Bone marrow (tissue), 2 donors: ENCODE measurements around the gene PSMD6.

ENCODE experiments used
- DNase-seq, 2 donors: peaks; one replicate each; lab custom pipeline; 2025; lab: John Stamatoyannopoulos, UW

PSMD6 gene

DNA sequence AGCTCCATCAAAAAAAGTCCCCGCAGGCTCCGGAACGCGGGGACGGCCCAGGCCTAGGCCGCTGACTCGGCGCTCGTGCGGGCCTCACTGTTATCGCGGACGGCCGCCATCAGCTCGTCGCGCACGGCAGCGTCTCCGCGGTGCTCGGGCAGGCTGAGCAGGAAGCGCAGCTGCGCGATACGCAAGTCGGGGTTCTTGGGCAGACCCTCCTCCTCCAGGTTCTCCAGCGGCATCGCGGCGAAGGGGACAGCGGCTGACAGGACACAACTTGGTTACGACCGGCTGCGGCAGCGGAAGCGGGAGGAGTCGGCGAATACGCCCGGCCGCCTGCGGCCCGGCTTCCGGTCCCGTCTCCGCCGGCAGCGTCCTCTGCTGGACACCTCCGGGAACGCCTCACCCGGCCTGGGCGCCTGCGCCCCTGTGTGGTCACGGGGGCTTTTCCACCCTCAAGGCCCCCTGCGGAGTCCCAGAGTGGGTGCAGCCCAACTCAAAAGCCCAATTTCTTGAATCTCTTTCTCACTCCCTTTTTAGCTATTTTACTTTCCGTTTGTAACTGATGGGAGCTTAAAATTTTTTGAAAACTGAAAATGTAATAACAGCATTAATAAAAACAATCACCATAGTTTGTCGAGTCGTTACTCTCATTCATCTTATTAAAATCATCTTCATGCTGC is at the start of gene PSMD6:
Gene PSMD6, minus strand, starts transcription at position 308 of the 674 bp plus-strand sequence. Its CDS starts 75 bp downstream, at position 233.
- DNase-seq, result peak; percentile 69 to 86

DNA sequence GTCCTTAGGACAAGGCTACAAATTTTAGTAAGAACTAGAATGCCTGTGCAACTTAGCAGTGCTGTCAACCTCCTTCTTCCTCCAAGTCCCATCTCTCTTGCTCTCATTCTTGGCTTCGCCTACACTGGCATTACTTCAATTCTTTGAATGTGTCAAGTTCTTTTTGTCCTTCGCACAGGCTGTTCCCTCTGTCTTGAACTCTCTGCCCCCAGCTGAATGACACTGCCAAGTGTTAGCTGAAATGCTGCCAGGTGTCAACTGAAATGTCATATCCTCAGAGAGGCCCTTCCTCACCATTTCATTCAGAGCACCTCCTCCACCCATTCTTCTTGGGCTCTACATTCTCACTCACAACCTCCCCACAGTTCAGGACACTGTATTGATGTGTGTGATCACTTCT is 48.8 kb upstream of the PSMD6 start:
- DNase-seq, result no peak

DNA sequence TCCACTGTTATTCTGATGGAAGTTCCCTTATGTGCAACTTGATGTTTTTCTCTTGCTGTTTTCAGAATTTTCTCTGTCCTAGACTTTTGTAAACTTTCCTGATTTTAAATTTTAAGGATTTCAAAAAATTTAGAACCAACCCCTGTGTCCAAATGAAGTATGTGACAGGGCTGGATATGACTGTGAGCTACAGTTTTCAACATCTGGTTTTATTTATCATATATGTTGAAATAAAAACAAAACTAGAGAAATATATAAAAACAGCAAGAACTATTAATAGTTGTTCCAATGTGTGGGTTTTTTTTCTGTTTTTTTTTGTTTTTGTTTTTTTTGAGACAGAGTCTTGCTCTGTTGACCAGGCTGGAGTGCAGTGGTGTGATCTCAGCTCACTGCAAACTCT is 47.4 kb upstream of the PSMD6 start:
- no peak for DNase-seq

DNA sequence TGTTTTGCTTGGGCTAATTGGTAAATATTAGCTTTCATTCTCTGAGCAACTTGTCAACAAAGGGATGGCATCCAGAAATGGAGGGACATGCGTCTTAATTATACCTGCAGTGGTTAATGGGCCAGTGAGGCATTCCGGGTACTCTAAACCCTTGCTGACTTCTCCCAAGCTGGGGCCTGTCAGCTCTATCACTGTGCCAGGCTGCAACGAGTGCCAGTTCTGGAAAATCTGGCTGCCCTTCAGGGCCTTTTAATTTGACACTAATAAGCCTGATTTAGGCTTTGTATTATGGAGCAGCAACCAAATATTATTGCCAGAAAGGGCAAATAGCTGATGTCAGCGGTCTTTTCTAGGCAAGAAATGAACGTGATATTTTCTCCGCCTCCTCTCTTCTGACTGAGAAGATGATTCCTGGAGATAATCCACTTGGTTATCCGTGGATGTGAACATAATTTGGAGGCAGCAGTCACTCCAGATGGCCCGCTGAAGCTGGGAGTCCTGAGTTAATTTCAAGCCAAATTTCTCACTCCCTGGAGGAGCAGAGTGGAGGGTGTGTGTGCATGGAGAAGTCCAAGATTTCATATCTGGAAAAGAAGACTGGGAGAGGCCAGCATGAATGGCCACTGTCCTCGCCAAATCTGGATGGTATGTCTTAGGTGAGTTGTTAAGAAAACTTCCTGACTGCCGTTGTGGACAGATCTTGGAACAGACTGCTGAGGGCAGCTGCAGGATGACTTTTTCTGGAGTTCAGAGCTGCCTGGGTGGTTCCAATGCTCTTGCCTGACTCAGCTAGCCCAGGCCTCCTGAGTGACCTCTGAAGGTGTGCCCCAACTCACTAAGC is 44.4 kb upstream of the PSMD6 start:
- DNase-seq, result no peak

DNA sequence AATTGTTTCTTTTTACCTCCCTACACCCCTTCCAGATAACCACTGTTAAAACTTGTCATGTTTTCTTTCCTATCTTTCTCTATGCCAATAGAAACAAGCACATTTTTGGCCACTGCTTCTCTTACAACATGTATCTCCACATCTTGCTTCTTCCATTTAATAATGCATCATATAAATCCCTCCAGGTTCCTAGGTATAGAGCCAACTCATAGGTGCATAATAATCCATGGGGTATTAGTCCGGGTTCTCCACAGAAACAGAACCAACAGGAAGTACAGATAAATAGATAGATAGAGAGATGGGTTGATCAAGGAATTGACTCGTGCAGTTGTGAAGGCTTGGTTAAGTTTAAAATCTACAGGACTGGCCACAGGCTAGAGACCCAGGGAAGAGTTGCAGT is 41.5 kb upstream of the PSMD6 start:
- DNase-seq, result no peak

DNA sequence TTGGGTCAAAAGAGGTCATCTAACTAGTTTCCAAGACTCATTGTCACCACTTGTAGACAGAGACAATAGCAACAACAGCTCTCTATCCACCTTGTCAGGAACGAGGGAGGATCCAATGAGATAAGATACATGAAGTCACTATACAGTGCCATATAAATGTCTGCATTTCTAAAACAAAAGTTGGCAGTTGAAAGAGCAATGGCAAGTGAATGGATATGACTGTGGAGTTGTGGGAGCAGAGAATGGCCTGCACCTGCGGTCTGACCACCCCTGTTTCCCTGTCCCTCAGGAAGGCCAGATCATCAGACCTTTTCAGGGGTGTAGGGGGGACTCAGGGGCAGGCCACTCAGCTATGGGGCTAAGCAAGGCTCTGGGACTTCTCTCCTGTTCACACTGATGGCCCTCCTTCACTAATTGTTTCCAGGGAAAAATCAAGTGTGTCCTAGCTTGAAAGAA is 40.7 kb upstream of the PSMD6 start:
- DNase-seq, result no peak

DNA sequence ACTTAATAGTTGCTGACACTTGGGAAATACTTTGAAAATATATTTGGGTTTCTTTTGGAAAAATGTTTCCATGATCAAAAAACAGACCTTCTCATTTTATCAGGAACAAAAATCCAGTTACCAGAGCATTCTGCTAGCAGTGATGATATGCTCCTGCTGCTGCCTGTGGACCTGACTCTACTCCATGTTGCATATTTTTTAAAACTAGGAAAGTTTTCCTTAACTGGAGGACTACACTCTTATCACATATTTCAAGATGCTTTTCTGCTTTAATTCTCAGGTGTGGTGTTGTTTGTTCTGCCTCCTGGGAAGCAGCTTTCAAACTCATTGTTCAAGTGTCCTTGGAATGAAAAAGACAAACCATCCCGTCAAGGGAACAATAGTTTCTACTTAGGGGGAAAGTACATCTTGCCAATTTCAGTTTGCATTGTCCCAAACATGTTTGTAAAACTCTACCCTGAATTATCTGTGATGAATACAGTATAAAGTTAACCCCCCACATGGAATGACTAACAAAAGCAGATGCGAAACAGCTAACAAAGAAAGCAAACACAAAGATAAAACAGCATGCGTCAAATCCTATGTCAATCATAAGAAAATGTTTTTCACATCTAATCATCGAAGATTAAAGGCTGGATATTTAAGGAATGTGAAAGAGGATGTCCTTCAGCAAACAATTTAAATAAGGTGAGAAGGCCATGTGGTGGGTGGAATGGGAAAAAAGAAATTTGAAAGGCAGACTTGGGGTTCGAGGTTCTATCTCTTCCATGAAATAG is 40.1 kb upstream of the PSMD6 start:
- no peak for DNase-seq

DNA sequence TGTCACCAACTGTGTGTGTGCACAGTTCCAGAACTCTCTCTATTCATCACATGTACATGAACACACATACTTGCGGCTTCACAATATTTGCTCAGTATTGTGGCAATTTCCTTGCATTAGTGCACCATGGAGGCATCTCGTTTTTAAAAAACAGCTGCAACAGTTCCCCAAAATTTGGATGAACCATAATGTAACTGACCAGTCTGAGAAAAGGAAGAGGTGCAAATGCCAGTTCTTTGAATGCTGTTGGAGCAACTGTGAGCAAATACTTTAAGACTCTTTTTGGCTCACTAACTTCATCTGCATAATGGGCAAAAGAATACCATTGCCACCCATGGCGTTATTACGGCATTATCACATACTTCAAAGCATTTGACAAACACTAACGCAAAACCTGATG is 38.3 kb upstream of the PSMD6 start:
- DNase-seq, result no peak

DNA sequence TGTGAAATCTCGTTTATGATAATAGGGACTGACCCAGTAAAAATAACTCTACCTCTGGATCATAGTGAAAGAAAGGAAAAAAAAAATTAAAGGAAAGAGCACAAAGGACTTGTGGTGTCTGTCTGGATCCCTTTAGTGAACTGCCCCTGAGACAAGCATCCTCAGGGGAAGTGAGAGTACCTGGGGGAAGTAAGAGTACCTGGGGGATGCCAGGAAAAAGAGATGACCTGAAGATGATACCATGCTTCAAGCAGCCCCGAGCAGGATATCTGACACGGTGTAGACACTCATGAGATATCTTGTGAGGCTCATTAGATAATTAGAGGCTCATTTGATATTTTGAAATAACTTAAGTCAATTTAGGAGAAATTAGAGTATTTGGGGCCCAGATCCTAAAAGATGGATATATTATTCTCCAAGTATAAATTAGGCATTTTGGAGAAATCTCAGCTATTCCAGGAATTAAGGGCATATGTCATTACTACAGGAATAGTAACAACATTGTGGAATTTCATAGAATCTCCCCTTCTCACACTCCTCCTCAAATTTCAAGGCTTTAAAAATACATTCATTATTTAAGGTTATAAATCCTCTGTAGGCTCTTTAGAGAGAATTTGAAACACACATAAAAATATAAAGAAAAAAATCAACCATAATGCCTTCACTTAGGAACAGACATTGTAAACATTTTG is 36.3 kb upstream of the PSMD6 start:
- no peak for DNase-seq

DNA sequence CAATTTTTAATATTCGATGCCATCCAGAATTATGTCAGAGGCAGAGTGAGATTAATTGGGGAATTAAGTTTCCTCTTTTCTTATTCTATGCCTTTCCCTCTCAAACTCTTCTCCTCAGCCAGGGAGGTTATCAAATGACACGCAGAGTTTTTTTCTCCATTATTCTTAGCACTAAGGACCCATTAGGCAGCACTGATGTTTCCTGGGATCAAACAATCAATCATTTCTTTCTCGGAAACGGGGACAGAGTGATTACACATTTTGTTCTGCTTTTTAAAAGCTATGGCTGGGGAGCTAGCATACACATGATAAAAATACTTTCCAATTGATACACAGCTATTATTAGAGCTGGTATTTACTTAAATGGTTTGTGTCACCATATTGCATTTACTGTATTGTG is 35.3 kb upstream of the PSMD6 start:
- no peak for DNase-seq

DNA sequence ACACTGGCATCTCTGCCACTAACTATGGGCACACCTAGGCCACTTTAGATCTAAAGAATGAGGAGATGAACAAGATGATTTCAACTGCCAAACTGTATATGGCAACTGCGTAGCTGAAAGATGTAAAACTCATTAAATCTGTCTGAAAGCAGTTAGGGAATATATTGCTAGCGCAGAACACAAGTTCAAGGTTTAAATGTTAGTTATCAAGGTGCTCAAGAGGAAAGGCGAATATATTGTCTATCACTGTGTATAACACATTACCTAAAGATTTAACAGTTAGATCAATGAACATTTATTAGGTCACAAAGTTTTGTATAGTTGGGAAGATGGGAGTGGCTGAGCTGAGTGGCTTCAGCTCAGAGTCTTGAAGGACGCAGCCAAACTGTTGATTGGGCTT is 33.9 kb upstream of the PSMD6 start:
- no peak for DNase-seq

DNA sequence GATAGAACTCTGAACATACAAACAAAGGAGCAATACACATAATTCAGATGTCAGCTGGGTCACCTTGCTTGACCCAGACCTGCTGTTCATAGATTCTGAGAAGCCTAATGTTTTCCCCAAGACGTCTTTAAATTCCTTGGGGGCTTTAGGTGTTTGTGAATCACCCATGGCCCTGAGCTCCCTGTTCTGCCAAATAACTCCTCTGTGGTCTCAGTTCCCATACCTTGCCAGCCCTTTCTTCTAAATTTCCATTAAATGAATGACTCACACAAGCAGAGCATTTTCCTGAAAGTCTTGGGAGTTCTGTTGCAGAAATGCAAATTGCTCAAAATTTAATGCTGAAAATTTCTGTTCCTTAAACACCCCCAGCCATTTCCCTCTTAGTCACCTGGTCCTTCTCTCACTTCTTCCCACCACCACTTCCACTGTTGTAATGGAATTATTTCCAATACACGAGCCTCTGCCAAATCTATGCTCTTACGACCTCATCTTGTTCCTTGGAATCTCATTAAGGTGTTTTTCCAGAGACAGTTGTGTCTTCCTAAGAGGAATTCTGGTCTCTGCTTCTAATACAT is 33.4 kb upstream of the PSMD6 start:
- DNase-seq, result no peak

DNA sequence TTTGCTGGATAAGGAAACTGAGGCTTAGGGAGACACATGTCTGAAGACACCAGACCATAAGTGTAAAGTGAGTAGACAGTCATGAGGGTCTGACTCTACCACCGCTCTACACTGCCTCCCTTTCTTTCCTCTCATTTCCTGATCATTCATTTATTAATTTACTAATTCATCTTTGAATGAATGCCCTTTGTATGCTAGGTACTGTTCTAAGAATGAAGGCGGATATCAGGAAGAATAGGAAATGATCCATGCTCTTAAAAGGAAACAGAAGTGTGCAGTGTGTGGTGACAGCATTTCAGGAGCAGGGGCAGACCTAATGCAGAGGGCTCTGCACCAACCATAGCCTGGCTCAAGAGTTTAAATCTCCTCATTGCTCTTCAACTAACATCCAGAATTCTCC is 31.8 kb upstream of the PSMD6 start:
- DNase-seq, result no peak

DNA sequence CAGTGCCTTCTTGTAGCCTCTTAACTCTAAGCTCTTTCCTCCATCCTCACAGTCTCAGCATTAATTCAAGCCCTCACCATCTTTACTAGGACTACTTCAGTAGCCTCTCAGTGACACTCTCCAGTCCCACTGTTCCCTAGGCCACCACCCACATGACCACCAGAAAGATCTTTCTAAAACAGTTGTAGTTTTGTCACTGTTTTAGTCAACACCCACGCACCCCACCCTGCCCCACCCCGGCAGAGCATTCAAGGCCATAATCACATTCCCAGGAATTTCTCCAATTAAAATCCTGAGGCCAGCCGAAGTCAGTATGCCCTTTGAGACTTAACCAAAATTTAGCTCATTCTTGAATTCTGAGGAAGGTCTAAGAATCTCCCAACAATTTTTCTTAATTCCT is 31.2 kb upstream of the PSMD6 start:
- no peak for DNase-seq

DNA sequence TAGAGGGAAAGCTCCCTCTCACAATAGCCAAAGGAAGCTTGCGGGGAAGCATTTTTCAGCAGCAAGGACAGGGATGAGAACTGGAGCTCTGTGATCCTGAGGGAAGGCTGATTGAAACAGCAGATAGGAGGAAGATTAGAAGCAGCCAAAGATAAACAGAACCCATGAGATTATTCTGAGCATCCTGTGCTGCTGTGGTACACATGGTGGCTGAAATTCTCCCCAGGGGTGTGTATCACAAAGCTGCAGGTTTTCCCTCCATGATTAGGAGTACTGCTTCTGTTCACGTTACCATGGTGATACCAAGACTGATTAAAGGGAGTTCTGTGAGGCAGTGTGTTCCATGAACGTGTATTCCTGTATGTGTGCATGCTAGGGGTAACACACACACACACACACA is 30.3 kb upstream of the PSMD6 start:
- DNase-seq, result no peak

DNA sequence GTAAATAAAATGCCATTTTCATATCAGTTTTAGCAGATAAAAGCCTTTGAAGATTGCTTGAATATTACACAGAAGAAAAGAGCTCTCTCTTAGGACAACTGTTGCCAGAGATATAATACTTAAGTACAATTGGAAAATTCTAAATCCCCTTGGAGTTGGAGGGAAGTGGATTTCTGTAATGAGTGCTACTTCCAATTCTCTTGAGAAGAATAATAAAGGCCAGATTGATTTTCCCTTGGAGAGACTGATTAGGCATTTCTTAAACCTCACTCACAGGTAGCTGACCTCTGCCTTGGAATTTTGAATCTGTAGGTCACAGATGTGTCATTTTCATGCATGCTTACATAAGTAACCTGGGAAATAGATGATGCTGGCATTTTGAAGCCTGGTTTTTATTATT is 29.8 kb upstream of the PSMD6 start:
- no peak for DNase-seq

DNA sequence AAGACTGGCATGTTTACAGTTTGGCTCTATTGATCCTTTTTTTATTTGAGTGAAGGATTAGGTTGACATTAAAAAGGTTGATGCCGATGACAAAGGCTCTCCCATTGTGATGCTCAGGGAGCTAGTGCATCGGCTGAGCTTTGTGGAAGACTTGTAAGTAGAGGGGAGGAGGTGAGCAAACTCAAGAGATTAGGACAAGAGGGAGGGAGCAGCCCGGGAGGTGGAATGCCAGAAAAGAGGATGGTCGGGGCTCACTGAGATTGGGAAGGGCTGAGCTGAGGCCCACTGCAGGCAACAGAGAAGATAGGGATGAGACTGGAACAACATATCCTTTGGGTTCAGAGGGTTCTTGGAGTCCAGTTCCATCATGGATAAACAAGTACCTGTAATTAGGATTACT is 26.5 kb upstream of the PSMD6 start:
- no peak for DNase-seq

DNA sequence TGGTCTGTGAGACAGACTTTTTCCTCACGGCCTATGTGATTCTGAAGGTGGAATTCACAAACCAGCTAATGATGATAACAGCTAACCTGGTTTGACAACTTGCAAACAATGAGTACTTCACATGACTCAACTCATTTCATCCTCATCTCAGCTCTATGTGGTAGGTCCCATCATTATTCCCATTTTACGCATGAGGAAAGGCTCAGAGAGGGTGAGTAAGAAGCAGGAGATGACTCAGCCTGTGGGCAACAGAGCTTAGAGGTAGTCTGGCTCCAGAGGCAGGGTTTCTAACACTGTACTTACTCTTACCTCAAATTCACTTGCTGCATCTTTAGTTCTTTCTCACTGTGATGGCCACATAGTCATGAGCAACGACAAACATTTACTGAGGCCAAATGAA is 25.8 kb upstream of the PSMD6 start:
- DNase-seq, result no peak

DNA sequence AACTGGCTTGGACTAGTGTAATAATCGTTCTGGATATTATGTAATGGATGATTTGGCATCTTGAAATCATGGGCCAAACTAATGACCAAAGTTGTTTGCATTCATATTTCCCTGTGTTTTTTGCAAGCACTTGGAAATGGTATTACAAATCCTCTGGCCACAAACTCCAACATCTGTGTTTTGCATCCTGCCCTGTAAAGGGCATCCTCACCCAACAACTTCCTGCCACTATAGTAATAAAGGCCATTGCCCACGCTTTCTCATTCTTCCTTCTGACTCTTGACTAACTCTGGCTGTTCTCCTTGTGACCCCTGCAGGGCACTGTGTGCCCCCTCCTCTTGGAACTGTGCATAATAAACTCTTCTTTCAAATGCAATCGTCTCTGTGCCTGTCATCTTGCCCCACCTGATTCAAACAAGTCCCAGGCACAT is 25.4 kb upstream of the PSMD6 start:
- DNase-seq, result no peak

DNA sequence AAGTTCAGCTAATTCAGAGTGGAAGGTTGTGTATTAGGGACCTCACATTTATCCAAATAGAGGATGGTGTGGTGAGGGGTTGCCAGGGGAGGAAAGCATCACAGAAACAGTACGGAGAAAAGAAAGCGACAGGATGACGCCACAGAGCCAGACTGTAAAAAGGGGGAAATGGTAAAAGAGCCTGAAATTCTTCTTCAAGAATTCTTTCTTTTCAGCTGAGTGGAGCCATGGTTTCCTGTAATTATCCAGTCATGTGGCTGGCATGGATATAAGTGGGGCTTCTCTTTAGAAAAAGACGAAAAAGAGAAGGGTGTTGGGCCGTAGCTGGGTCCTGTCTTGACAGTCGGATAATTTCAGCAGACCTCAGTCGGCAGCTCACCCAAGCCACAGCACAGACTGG is 24.5 kb upstream of the PSMD6 start:
- no peak for DNase-seq

DNA sequence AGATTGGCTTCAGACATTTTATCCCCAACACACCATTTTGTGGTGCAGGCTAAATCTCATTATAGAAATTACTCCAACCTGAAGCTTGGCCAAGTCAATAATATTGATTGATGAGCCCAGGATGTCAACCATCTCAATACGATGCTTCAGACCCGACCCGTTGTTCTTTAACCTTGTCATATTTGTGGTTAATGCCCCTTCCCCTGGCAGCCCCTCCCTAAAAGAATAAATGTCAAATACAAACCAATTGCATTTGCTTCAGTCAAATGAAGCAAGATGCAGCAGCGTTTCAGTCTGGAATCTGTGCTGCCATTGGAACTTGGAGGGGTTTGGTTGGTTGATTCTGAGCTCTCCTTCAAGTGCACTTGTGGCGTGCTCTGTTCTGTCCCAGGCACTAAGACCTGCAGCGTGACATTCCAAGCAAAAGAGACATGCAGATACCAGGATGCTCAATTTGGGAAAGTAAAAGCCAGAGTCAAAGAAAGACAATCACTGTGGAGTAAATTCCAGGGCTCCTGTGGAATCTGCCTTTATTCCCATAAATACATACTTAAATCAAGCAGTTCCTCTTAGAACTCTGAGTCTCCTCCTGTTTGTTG is 23.8 kb upstream of the PSMD6 start:
- DNase-seq, result no peak
